GM19099 (cell line): Measurements from ENCODE around the gene ELOVL6.

Experiments
- POLR2A ChIP-seq: IDR thresholded peaks from 3 replicates; pipeline ENCODE4 v1.6.1; 2011; ENCODE audit warnings: low read depth; ENCODE audit not compliant: insufficient read length; ENCODE audit errors: extremely low read depth

ELOVL6 gene

DNA sequence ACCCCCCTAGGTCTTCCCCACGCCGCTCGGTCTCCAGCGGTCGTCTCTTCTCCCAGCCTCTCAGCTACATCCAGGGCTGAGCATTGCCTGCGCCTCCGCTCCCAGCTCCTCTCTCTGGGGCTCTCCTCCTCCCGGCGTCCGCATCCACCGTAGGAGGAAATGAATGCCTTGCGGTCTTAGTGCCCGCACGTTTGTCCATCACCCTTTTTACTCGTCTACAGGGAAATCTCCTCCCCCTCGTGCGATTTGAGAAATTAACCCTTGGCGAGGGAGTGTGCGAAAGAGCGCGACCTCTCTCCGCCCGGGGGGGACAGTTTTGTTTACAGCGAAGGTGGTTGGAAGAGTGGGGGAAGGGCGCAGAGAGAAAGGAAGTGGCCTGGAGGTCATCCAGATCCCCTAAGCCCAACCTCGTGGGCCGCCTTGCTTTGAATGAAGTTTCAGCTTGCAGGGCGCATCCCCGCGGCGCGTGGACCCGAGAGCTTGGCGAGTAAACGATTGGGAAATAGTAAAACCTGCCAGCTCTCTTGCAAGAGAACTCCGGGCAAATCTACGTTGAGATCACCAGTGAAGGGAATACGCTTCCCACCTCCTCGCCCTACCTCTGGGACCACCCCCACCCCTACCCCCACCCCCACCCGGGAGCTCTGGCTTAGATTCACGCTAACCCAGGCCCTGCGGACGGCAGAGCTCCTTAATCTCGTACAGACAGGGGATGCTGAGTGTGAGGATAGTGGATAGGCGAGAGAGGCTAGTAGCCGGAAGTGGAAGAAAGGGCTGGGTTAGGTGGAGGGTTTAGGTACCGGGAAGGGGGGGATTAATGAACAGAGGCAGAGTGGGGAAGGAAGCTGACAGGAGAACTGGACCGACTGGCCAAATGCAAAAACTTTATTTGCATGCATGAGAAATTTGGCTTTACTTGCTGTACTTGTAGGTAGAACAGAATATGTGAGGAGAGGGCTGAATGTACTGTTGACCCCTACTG lies at the start of gene ELOVL6:
TSS of gene ELOVL6 (minus strand) at position 181 of the 982 bp plus-strand sequence. CDS start 280 bp downstream, outside the sequence.
- TF ChIP-seq POLR2A: no peak

DNA sequence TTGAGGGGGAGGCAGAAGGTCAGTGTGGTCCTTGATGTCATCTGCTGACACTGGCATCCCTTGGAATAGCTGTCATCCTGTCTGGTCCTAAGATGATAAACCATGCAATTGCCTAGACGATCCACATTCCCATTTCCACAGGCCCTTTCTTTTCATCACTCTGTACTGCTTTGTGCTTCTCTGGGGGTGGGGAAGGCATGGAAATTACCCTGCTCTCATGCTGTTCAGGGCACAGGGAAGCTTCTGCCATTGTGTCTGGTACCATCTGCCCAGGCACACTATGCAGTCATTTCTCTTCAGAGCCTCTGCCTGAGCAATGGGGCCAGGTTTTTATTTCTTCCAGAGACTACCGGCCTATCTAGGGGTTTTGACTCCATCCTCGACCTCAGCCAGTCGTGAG lies 49.7 kb upstream of the ELOVL6 start:
- no peak for TF ChIP-seq POLR2A

- no peak for TF ChIP-seq POLR2A
Observed at GRCh38 chr4:110247591-110247990, 49.2 kb upstream of the ELOVL6 start.

DNA sequence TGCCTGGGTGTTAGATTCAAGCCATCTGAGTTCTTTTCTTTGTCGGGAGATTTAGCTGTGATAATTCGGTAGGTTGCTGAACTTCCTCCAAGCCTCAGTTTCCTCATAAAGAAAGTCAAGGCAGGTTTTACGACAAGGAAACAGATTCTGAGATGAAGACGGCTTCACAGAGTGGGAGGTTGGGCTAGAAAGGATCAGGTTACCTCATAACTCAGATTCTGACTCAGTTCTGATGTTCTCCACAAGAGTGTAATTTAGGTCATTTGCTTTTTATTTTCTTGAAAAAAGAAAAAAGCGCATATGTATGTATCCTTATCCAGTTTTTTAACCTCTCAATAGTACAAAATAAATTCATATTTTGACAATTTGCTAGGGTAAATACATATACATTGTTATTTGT lies 47.2 kb upstream of the ELOVL6 start:
- no peak for TF ChIP-seq POLR2A

DNA sequence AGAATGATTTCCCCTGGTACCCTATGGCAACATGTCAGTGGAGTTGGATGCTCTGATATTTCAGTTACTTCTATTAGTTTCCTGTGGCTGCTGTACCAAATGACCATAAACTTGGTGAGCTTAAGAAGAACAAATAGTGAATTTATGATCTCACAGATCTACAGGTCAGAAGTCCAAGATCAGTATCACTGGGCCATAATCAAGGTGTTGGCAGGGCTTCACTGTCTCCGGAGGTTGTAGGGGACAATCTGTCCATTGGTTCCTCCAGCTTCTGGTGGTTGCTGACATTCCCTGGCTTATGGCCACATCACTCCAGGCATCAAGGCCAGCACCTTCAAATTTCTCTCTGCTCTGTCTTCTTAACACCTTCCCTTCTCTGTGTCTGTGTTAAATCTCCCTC lies 37.9 kb upstream of the ELOVL6 start:
- TF ChIP-seq POLR2A: no peak

GRCh38 chr4:110231869-110232268 lies 33.5 kb upstream of the ELOVL6 start:
- no peak for TF ChIP-seq POLR2A

- TF ChIP-seq POLR2A: no peak
Observed at GRCh38 chr4:110229266-110229665, 30.9 kb upstream of the ELOVL6 start.

GRCh38 chr4:110224812-110225211 lies 26.4 kb upstream of the ELOVL6 start:
- TF ChIP-seq POLR2A: no peak

- no peak for TF ChIP-seq POLR2A
Observed at GRCh38 chr4:110224142-110224541, 25.7 kb upstream of the ELOVL6 start.

DNA sequence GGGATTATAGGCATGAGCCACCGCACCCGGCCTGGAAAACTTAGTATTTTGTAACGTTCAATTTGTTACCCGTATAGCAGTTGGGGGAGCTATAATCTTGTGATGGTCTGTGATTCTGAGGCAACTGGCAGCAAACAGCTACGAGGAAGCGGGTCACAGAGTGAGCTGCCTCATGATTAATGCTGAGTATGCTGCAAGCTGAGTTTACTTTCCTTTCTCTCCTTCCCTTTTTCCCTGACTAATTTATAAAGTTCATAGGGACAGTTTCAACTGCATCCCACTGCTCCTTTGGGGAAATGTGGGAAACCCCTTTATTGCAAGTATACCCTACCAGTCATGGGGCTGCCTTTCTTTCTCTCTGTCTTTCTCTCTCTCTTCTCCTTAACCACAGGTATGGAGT lies 17.7 kb upstream of the ELOVL6 start:
- no peak for TF ChIP-seq POLR2A

DNA sequence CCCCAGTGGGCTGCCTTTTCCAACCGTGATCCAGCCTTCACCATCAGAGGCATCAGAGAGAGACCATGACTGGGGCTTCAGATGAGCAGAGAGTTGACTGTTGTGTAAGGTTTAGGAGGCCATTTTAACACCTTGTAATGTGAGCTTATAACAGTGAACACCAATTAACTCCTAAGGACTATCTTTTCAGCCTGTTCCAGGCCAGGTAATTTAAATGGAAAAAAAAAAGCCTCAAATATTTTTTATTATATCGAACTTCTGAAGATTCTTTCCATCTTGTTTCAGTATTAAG lies 13.3 kb upstream of the ELOVL6 start:
- TF ChIP-seq POLR2A: no peak

- TF ChIP-seq POLR2A: no peak
Observed at GRCh38 chr4:110211007-110211769, 12.8 kb upstream of the ELOVL6 start.

DNA sequence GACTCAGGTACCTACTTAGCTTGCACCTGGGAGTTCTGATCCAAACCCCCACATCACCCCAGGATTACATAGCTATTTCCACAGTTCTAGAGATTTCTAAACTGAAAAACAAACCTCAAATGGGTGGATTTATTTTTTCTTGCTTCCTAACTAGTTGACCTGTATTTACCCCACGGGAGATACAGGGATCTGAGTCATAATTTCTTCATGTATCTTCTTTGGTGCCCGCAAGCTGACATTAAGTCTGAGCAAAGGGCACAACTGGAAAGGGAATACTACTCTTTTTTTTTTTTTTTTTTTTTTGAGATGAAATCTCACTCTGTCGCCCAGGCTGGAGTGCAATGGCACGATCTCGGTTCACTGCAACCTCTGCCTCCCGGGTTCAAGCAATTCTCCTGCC lies 10.0 kb upstream of the ELOVL6 start:
- TF ChIP-seq POLR2A: no peak

DNA sequence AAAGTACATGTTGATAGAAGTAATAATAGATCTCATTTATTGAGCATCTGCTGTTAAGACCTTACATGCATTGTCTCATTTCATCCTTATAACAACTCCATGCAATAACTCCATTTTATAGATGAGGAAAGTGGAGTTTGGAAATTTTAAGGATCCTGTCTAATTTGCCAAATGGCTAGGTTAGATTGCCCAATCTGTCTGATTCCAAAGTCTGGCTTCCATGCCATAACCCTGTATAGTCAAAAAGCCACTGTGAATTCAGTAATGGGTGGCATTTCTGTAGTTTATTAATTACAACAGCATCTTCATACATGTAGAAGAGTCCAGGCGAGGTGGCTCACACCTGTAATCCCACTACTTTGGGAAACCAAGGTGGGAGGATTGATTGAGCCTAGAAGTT lies 8.8 kb upstream of the ELOVL6 start:
- TF ChIP-seq POLR2A: no peak

DNA sequence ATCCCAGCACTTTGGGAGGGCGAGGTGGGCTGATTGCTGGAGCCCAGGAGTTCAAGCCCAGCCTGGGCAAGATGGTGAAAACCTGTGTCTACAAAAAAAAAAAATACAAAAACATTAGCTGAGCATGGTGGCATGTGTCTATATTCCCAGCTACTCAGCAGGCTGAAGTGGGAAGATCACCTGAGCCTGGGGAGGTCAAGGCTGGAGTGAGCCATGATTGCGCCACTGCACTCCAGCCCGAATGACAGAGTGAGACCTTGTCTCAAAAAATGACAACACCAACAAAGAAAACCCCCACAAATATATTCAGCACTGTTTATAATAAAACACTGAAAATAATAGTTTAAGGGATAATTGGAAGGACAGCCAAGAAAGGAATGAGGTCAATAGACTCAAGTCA lies 3.6 kb upstream of the ELOVL6 start:
- TF ChIP-seq POLR2A: no peak

DNA sequence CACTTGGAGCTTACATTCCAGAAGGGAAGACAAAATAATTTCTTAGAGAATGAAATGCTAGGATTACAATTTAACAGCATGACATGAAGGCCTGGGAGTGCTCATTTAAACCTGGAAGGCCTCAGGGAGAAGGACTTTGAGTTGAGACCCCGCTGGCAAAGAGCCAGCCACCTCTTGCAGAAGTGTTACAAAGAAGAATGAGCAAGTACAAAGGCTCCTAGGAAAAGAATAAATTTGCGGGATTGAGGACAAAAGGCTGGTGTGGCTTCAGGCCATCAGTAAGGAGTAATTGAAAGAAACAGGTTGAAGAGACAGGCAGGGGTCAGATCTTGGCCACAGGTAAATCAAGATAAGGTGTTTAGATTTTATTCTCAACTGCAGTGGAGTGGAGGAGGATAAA lies 3.1 kb upstream of the ELOVL6 start:
- no peak for TF ChIP-seq POLR2A
